Neural progenitor cell (in vitro differentiated cells): ENCODE data around the gene EPHX1. TPM values are rescaled to one million over a fixed set of nuclear protein-coding genes. Genes with fewer than 3 reads are reported as not detected.
A peak's percentile ranks its signal among the peaks of the same experiment; 100 is the strongest.

Experiments used
- DNase-seq: peaks from one replicate; pipeline ENCODE4 v3.0.0-alpha.2; 2016; ENCODE audit warnings: low spot score
- H2AFZ ChIP-seq: fragments of 200-600 bp; sonication (generic); replicated peaks from 2 replicates; pipeline ENCODE4 v1.6.1; 2016; ENCODE audit warnings: antibody characterized with exemption
- H3F3A ChIP-seq: fragments of 200-600 bp; sonication (generic); 2 replicates; pipeline ENCODE4 v1.6.1; 2016; ENCODE audit warnings: antibody characterized with exemption, low read depth
- H3K27ac ChIP-seq: fragments of 200-600 bp; sonication (generic); 2 replicates; pipeline ENCODE4 v1.5.1; 2016; ENCODE audit warnings: mild to moderate bottlenecking
- H3K27me3 ChIP-seq: fragments of 200-600 bp; sonication (generic); 2 replicates; pipeline ENCODE4 v1.6.1; 2016; ENCODE audit warnings: mild to moderate bottlenecking, moderate library complexity
- H3K36me3 ChIP-seq: fragments of 200-600 bp; sonication (generic); 2 replicates; pipeline ENCODE4 v1.5.1; 2016
- H3K4me1 ChIP-seq: fragments of 200-600 bp; sonication (generic); 2 replicates; pipeline ENCODE4 v1.6.1; 2016; ENCODE audit warnings: mixed run types
- H3K4me2 ChIP-seq: fragments of 200-600 bp; sonication (generic); 2 replicates; pipeline ENCODE4 v1.6.1; 2016
- H3K4me3 ChIP-seq: fragments of 200-600 bp; sonication (generic); 2 replicates; pipeline ENCODE4 v1.5.1; 2016
- H3K79me2 ChIP-seq: fragments of 200-600 bp; sonication (generic); 2 replicates; pipeline ENCODE4 v1.6.1; 2016; ENCODE audit warnings: low read depth
- H3K9ac ChIP-seq: fragments of 200-600 bp; sonication (generic); 2 replicates; pipeline ENCODE4 v1.6.1; 2016
- H3K9me3 ChIP-seq: fragments of 200-600 bp; sonication (generic); 2 replicates; pipeline ENCODE4 v1.5.1; 2016; ENCODE audit warnings: low read depth
- H4K20me1 ChIP-seq: fragments of 200-600 bp; sonication (generic); 2 replicates; pipeline ENCODE4 v1.6.1; 2016; ENCODE audit warnings: low read depth
- H3K27ac Mint-ChIP-seq: 3 replicates; pipeline ENCODE4 v1.8.0; 2021; ENCODE audit warnings: mixed read lengths
- H3K27me3 Mint-ChIP-seq: 2 replicates; pipeline ENCODE4 v1.8.0; 2022; ENCODE audit warnings: low read depth, mild to moderate bottlenecking, inconsistent platforms, moderate library complexity, mixed read lengths; ENCODE audit not compliant: insufficient read depth
- H3K36me3 Mint-ChIP-seq: 3 replicates; pipeline ENCODE4 v1.8.0; 2021; ENCODE audit warnings: mixed read lengths
- H3K4me1 Mint-ChIP-seq: 3 replicates; pipeline ENCODE4 v1.8.0; 2021; ENCODE audit warnings: mixed read lengths
- H3K4me3 Mint-ChIP-seq: 3 replicates; pipeline ENCODE4 v1.8.0; 2021; ENCODE audit warnings: mild to moderate bottlenecking, moderate library complexity, mixed read lengths
- H3K9me3 Mint-ChIP-seq: 3 replicates; pipeline ENCODE4 v1.8.0; 2020; ENCODE audit warnings: mixed read lengths
- EZH2 ChIP-seq: fragments of 200-600 bp; sonication (generic); IDR thresholded peaks from 2 replicates; pipeline ENCODE4 v1.6.1; 2017; ENCODE audit warnings: antibody characterized with exemption, mild to moderate bottlenecking, moderate library complexity
- EZH2phosphoT487 ChIP-seq: fragments of 200-600 bp; sonication (generic); IDR thresholded peaks from 2 replicates; pipeline ENCODE4 v1.6.1; 2017; ENCODE audit warnings: antibody characterized with exemption
- total RNA-seq: library from RNA; depleted of rRNA; stranded (reverse); fragments of >200 nt; gene quantifications from 2 replicates; pipeline ENCODE4 v1.2.3, GENCODE V29; 2015; ENCODE audit warnings: low replicate concordance
- TF ChIP-seq, protein P1 (sequence below): fragments of 200-600 bp; sonication (generic); IDR thresholded peaks from 2 replicates; pipeline ENCODE4 v1.5.1; 2017; ENCODE audit warnings: antibody characterized with exemption, mild to moderate bottlenecking

EPHX1 gene
- total RNA-seq, 1 donor from 2014 or later, result 4.3 TPM

DNA sequence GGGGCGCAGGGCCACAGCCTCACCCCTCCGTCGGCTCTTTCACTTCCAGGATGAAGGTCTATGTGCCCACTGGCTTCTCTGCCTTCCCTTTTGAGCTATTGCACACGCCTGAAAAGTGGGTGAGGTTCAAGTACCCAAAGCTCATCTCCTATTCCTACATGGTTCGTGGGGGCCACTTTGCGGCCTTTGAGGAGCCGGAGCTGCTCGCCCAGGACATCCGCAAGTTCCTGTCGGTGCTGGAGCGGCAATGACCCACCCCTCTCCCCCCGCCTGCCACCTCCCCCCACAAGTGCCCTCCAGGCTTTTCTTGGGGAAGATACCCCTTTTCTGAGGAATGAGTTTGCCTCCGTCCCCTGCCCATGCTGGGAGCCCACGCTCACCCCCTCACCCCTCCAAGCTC, 35.2 kb downstream of the EPHX1 start:
- Mint-ChIP-seq H3K27ac (no peak overlapping the region), H3K4me1 (peaks cover 21% of the 10 kb centered on the region), H3K4me3 (no peak overlapping the region), H3K9me3 (no peaks in the 10 kb centered on the region), H3K27me3 (peaks cover 2% of the 10 kb centered on the region), H3K36me3 (peaks cover 14% of the 10 kb centered on the region)
- TF ChIP-seq, protein P1, sequence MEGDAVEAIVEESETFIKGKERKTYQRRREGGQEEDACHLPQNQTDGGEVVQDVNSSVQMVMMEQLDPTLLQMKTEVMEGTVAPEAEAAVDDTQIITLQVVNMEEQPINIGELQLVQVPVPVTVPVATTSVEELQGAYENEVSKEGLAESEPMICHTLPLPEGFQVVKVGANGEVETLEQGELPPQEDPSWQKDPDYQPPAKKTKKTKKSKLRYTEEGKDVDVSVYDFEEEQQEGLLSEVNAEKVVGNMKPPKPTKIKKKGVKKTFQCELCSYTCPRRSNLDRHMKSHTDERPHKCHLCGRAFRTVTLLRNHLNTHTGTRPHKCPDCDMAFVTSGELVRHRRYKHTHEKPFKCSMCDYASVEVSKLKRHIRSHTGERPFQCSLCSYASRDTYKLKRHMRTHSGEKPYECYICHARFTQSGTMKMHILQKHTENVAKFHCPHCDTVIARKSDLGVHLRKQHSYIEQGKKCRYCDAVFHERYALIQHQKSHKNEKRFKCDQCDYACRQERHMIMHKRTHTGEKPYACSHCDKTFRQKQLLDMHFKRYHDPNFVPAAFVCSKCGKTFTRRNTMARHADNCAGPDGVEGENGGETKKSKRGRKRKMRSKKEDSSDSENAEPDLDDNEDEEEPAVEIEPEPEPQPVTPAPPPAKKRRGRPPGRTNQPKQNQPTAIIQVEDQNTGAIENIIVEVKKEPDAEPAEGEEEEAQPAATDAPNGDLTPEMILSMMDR, result no peak
- TF ChIP-seq EZH2phosphoT487 (no peak), EZH2 (no peak)
- Histone ChIP-seq H3K36me3 (no peaks in the 10 kb centered on the region), H4K20me1 (no peaks in the 10 kb centered on the region), H3K9ac (no peak overlapping the region), H3K27me3 (no peaks in the 10 kb centered on the region), H3K27ac (no peak overlapping the region), H3F3A (no peaks in the 10 kb centered on the region), H3K4me2 (no peak overlapping the region), H2AFZ (no peak overlapping the region), H3K9me3 (no peaks in the 10 kb centered on the region), H3K4me1 (no peaks in the 10 kb centered on the region), H3K79me2 (no peaks in the 10 kb centered on the region), H3K4me3 (no peak overlapping the region)
- DNase-seq, result no peak

DNA sequence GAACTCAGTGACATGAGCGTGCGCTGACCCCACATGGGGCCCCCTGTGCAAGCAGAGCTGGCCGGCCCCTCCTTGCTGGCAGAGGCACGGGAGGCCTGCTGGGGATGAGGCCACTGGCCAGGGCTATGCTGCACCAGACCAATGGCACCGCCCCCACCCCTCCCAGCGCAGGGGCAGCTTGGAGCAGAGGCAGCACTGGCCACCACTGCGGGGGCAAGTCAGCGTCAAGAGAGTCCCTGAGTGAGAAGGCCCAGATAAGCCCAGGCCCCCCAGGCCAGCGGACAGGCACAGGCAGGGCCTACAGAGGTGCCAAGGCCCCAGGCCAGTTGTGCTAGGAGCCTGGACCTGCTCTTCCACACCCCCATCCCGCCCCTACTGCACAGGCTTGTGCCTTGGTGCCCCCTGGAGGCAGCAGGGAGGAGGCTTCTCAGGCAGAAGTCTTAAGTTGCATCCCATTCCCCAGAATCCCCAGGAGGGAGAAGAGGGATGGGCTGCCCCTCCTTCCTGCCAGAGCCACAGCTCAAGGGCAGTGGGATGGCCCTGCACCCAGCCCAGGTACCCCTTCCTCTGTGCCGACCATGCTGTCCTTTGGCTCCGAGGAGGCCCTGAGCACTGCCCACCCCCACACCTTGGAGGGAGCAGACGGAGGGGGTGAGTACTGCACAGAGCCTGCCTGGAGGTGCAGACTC, 35.8 kb downstream of the EPHX1 start:
- no peak overlapping the region for H3K4me3 Mint-ChIP-seq
- DNase-seq, result peak; percentile 93
- Histone ChIP-seq H3K27me3 (no peaks in the 10 kb centered on the region), H3K9me3 (no peaks in the 10 kb centered on the region), H2AFZ (no peak overlapping the region), H3K36me3 (no peaks in the 10 kb centered on the region), H3K27ac (no peak overlapping the region), H4K20me1 (no peaks in the 10 kb centered on the region), H3K4me1 (no peaks in the 10 kb centered on the region), H3K9ac (no peak overlapping the region), H3F3A (no peaks in the 10 kb centered on the region), H3K4me2 (no peak overlapping the region), H3K79me2 (no peaks in the 10 kb centered on the region), H3K4me3 (no peak overlapping the region)
- peaks cover 23% of the 10 kb centered on the region for H3K4me1 Mint-ChIP-seq
- no peak overlapping the region for H3K27ac Mint-ChIP-seq
- TF ChIP-seq, protein P1, result peak; percentile 82
- TF ChIP-seq EZH2phosphoT487, result no peak
- H3K36me3 Mint-ChIP-seq, result peaks cover 12% of the 10 kb centered on the region
- no peaks in the 10 kb centered on the region for H3K9me3 Mint-ChIP-seq
- peaks cover 2% of the 10 kb centered on the region for H3K27me3 Mint-ChIP-seq

DNA sequence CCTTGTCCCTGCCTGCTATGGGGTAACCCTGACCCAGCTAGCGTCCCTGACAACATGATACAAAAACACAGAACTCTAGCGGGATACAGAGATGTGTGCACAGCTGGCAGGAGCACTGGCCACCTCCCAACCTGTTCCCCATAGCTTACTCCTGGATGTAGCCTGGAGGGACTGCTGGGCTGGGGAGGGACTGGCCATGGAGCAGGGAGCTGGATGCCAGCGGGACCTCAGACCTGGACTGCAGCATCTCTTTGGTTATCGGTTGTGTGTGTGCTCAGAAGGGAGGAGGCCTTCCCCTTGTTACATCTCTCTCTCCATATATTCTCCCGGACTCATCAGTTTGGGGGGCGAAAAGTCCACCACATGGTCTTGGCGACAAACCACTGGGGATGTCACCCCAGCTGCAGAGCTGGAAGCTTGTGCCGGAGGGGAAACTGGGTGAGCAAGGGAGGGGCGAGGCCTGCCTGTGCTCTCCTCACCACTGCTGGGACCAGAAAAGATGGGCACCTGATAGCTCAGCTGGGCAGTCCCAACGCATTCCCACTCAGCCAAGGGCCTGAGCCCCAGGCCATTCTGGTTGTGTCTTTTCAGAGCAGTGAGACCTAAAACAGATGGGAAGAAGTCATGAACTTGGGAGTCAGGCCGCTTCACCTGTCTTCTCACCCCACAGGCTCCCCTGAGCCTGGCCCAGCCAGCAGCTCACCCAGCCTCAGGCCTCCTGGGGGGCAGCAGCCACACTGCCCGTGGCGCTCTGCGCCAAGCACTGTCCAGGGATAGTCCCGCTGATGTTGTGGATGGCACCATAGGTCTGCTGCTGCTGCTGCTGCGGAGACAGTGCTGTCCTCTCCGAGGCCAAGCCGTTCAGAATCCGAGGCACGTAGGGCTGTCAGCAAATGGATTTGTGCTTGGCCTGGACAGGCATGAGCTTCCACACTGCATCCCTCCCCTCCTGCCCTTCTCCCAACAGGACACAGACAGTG, 36.7 kb downstream of the EPHX1 start:
- Histone ChIP-seq H3K36me3 (no peaks in the 10 kb centered on the region), H3K9ac (no peak overlapping the region), H3K4me3 (no peak overlapping the region), H3K4me1 (no peaks in the 10 kb centered on the region), H2AFZ (no peak overlapping the region), H4K20me1 (no peaks in the 10 kb centered on the region), H3F3A (no peaks in the 10 kb centered on the region), H3K27me3 (no peaks in the 10 kb centered on the region), H3K79me2 (no peaks in the 10 kb centered on the region), H3K4me2 (no peak overlapping the region), H3K9me3 (no peaks in the 10 kb centered on the region), H3K27ac (no peak overlapping the region)
- Mint-ChIP-seq H3K27me3 (peaks cover 2% of the 10 kb centered on the region), H3K9me3 (no peaks in the 10 kb centered on the region), H3K4me1 (peaks cover 23% of the 10 kb centered on the region), H3K4me3 (no peak overlapping the region), H3K36me3 (peaks cover 8% of the 10 kb centered on the region), H3K27ac (no peak overlapping the region)
- DNase-seq, result no peak
- TF ChIP-seq, protein P1, result no peak
- TF ChIP-seq EZH2 (no peak), EZH2phosphoT487 (no peak)
